ENCODE results near the gene NOP9.

The NOP9 gene

GRCh38 chr14:24334431-24335291 is 35.0 kb downstream of the NOP9 start, which contains the start of gene ADCY4:
Gene ADCY4 (minus strand): TSS chr14:24335071. CDS start chr14:24334652, 419 bp downstream.
- no peak for TF ChIP-seq SIN3A (IDR thresholded peaks at IDR 0.05; ENCODE audit: borderline replicate concordance, insufficient read depth, low read length)
- TF ChIP-seq TAF1 (IDR thresholded peaks at IDR 0.05; ENCODE audit: borderline replicate concordance, insufficient read depth, low read length): no peak
- no peak for TF ChIP-seq POLR2AphosphoS5 (IDR thresholded peaks at IDR 0.05; ENCODE audit: low read depth, low read length)
- TF ChIP-seq FOXP2 (optimal IDR thresholded peaks at IDR 0.05; ENCODE audit: borderline replicate concordance, extremely low read depth, extremely low read length, insufficient read depth): no peak
- TF ChIP-seq REST (IDR thresholded peaks at IDR 0.05; ENCODE audit: insufficient read depth in 1 of 2, low read depth in 2 of 2, low read length in 2 of 2): no peak

GRCh38 chr14:24335461-24336171 is 36.0 kb downstream of the NOP9 start:
- TF ChIP-seq POLR2AphosphoS5 (IDR thresholded peaks at IDR 0.05; ENCODE audit: low read depth, low read length) (no peak), FOXP2 (optimal IDR thresholded peaks at IDR 0.05; ENCODE audit: borderline replicate concordance, extremely low read depth, extremely low read length, insufficient read depth) (no peak), TAF1 (IDR thresholded peaks at IDR 0.05; ENCODE audit: borderline replicate concordance, insufficient read depth, low read length) (no peak), SIN3A (IDR thresholded peaks at IDR 0.05; ENCODE audit: borderline replicate concordance, insufficient read depth, low read length) (no peak), REST (IDR thresholded peaks at IDR 0.05; ENCODE audit: insufficient read depth in 1 of 2, low read depth in 2 of 2, low read length in 2 of 2) (no peak)

- TF ChIP-seq FOXP2 (optimal IDR thresholded peaks at IDR 0.05; ENCODE audit: borderline replicate concordance, extremely low read depth, extremely low read length, insufficient read depth) (no peak), POLR2AphosphoS5 (IDR thresholded peaks at IDR 0.05; ENCODE audit: low read depth, low read length) (no peak), SIN3A (IDR thresholded peaks at IDR 0.05; ENCODE audit: borderline replicate concordance, insufficient read depth, low read length) (no peak), TAF1 (IDR thresholded peaks at IDR 0.05; ENCODE audit: borderline replicate concordance, insufficient read depth, low read length) (no peak), REST (IDR thresholded peaks at IDR 0.05; ENCODE audit: insufficient read depth in 1 of 2, low read depth in 2 of 2, low read length in 2 of 2) (no peak)
Observed at GRCh38 chr14:24337144-24337823, 37.6 kb downstream of the NOP9 start.

DNA sequence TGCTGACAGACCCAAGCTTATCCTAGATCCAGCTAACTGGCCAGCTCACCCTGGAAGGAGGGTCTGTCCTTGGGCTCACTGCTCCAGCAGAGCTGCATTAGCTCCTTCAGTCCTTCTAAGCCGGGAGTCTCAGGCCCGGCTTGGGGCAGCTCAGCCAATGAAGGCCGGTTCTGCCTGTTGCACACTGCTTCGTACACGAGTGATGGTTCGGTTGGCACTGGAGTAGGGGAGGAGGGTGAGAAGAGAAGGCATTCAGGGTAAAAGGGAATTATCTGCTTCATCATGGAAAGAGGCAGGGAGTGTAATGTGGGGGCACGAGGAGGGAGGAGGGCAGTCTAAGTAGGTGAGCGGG is 38.1 kb downstream of the NOP9 start:
- no peak for TF ChIP-seq REST (IDR thresholded peaks at IDR 0.05; ENCODE audit: insufficient read depth in 1 of 2, low read depth in 2 of 2, low read length in 2 of 2)
- no peak for TF ChIP-seq FOXP2 (optimal IDR thresholded peaks at IDR 0.05; ENCODE audit: borderline replicate concordance, extremely low read depth, extremely low read length, insufficient read depth)
- TF ChIP-seq TAF1 (IDR thresholded peaks at IDR 0.05; ENCODE audit: borderline replicate concordance, insufficient read depth, low read length): no peak
- TF ChIP-seq POLR2AphosphoS5 (IDR thresholded peaks at IDR 0.05; ENCODE audit: low read depth, low read length): no peak
- TF ChIP-seq SIN3A (IDR thresholded peaks at IDR 0.05; ENCODE audit: borderline replicate concordance, insufficient read depth, low read length): no peak

Measured in PFSK-1 (cell line).